ENCODE measurements around the gene MAP3K5. TPM values are rescaled to one million over a fixed set of nuclear protein-coding genes. Genes with fewer than 3 reads are reported as not detected.

MAP3K5 gene
- total and polyA plus RNA-seq, 9 of the 15 experiments (the other 6 are each of a cell fraction or from before 2014, with no cell fraction given) = 2.2 to 13.0 (median 9.9) TPM

DNA sequence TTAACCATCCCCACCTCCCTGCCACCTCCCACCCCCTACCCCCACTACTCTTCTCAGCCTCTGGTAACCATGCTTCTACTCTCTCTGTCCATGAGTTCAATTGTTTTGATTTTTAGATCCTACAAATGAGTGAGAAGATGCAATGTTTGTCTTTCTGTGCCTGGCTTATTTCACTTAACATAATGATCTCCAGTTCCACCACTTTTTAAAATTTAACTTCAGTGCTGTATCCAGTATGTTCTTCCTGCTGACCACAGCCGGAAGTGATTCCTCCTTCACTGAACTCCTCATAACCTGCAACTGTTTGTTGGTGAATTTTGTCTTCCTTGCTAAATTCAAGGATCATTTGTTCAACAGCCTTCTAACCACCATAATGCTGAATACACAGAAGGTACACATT lies 245.9 kb downstream of the MAP3K5 start:
- H3K79me2 ChIP-seq (ENCODE audit: control insufficient read depth, insufficient read depth, low read length) = no peaks in the 10 kb centered on the region
- FAIRE-seq = no peak
- no peak for TF ChIP-seq HNRNPH1 (optimal IDR thresholded peaks at IDR 0.05; ENCODE audit: low read depth, low read length)
- no peak for TF ChIP-seq HSF4 (CRISPR knock-in tag; IDR thresholded peaks at IDR 0.05; ENCODE audit: borderline replicate concordance)
- TF ChIP-seq GTF2F1 (IDR thresholded peaks at IDR 0.05; ENCODE audit: low read depth, low read length) = no peak
- TF ChIP-seq REST (IDR thresholded peaks at IDR 0.05; ENCODE audit: borderline replicate concordance) = no peak
- TF ChIP-seq REST (CRISPR knock-in tag; IDR thresholded peaks at IDR 0.05; ENCODE audit: low read depth) = no peak
- no peak for TF ChIP-seq OTX1 (CRISPR knock-in tag; IDR thresholded peaks at IDR 0.05)
- no peak for TF ChIP-seq FOS (IDR thresholded peaks at IDR 0.05; ENCODE audit: extremely low read depth, insufficient read length)
- no peak for TF ChIP-seq ZNF561 (CRISPR knock-in tag; conservative IDR thresholded peaks at IDR 0.05)
- TF ChIP-seq ZKSCAN8 (CRISPR knock-in tag; IDR thresholded peaks at IDR 0.05) = no peak
- no peak for TF ChIP-seq ZC3H11A (IDR thresholded peaks at IDR 0.05; ENCODE audit: low read depth, low read length)

More for the DNA sequence above, 245.9 kb downstream of the MAP3K5 start:
- no peak for DNase-seq (ENCODE audit: extremely low read depth in 1 of 4, low spot score in 3 of 4)
- no peaks in the 10 kb centered on the region for H3K9me3 ChIP-seq (replicated peaks; ENCODE audit: control insufficient read depth, insufficient read depth, low read depth, low read length)
- H3K27me3 ChIP-seq (ENCODE audit: control insufficient read depth in 2 of 2, insufficient read depth in 2 of 2, low read length in 2 of 2) = peaks cover 8 to 12% of the 10 kb centered on the region in 2 experiments; a peak in 4 of 5 replicates
- no TSS peak for BruUV-seq (replicated peaks)
- H4K20me1 ChIP-seq (replicated peaks; ENCODE audit: control insufficient read depth, insufficient read depth, low read length) = 0 out of 2 replicates have a peak, but pooled peaks cover 5% of the 10 kb centered on the region
- H3K36me3 ChIP-seq (ENCODE audit: control insufficient read depth, insufficient read depth, low read length) = no peaks in the 10 kb centered on the region
- H3K4me1 ChIP-seq (replicated peaks in 1 of 2; ENCODE audit: control insufficient read depth in 2 of 2, insufficient read depth in 2 of 2, low read length in 2 of 2) = peaks cover 13 to 17% of the 10 kb centered on the region in 2 experiments
- H3K27ac ChIP-seq (ENCODE audit: extremely low read depth, low read depth, low read length) = no peak overlapping the region
- no peak overlapping the region for H3K9ac ChIP-seq (ENCODE audit: insufficient read depth in 1 of 2, low read depth in 2 of 2, low read length in 2 of 2)
- CTCF ChIA-PET (ENCODE audit: low intra/inter-chr PET ratio) = interaction anchor here (1.2 kb wide), 1 partner anchor 203 kb away, joined by 3 read pairs; no protein-coding TSS in a partner anchor
- POLR2A ChIA-PET = no interaction called here
- WGBS (ENCODE audit: insufficient coverage, low coverage, missing lambda C conversion rate) = 35% methylated on average over 1 of the region's 1 CpG
- intact Hi-C loops (cut with micrococcal nuclease) = loop anchor here (5.0 kb wide), 1 partner anchor 119 kb away; no protein-coding TSS in a partner anchor
- peaks cover 4% of the 10 kb centered on the region for H3K9me1 ChIP-seq (ENCODE audit: control insufficient read depth, insufficient read depth, low read length)
- in situ Hi-C loops (cut with MboI) = loop anchor here (25.0 kb wide), 1 partner anchor 209 kb away; no protein-coding TSS in a partner anchor
- no peak overlapping the region for H2AFZ ChIP-seq (ENCODE audit: low read depth, low read length)
- H3K4me2 ChIP-seq (ENCODE audit: insufficient read depth, low read length) = no peak overlapping the region
- no peak overlapping the region for H3K4me3 ChIP-seq
- ATAC-seq = no peak
